ENCODE data around the gene INPP4B. TPM values are rescaled to one million over a fixed set of nuclear protein-coding genes. Genes with fewer than 3 reads are reported as not detected.

INPP4B gene
- total and polyA plus RNA-seq, 2 of the 4 experiments (the other 2 are of a cell fraction) = 1.8 to 14.0 TPM

DNA sequence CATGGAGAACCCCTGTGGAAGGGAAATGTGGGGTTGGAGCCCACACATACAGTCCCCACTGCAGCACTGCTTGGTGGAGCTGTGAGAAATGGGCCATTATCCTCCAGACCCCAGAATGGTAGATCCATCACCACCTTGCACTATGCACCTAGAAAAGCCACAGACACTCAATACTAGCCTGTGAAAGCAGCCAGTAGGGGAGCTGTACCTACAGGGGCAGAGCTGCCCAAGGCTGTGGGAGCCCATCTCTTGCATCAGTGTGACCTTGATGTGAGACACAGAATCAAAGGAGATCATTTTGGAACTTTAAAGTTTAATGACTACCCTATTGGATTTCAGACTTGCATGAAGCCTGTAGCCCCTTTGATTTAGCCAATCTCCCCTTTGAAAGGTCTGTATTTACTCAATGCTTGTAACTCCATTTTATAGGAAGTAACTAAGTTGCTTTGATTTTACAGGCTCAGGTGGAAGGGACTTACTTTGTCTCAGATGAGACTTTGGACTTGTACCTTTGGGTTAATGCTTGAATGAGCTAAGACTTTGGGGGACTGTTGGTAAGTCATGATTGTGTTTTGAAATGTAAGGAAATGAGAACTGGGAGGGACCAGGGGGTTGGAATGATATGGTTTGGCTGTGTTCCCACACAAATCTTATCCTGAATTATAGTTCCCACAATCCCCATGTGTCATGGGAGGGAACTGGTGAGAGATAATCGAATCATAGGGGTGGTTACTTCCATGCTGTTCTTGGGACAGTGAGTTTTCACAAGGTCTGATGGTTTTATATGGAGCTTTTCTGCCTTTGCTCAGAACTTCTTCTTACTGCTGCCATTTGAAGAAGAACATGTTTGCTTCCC is 352.6 kb downstream of the INPP4B start:
- Histone ChIP-seq H4K20me1 (ENCODE audit: insufficient read depth, low read length) (no peaks in the 10 kb centered on the region), H2BK120ac (ENCODE audit: low read depth, low read length) (no peak overlapping the region), H2AK9ac (replicated peaks; ENCODE audit: low read depth, low read length, poor library complexity) (no peak overlapping the region), H2BK20ac (ENCODE audit: low read depth, low read length) (no peak overlapping the region), H2BK5ac (ENCODE audit: low read depth, low read length, poor library complexity, severe bottlenecking) (no peak overlapping the region), H2AK5ac (ENCODE audit: low read depth, low read length) (no peak overlapping the region), H2AFZ (replicated peaks; ENCODE audit: low read length, poor library complexity) (no peak overlapping the region), H3K23ac (ENCODE audit: low read depth, low read length) (no peak overlapping the region), H3K9me1 (ENCODE audit: insufficient read depth, low read length) (no peaks in the 10 kb centered on the region; the same call in 1 of the 2 replicates), H3K79me1 (ENCODE audit: low read depth in 1 of 2, low read length in 2 of 2) (no peaks in the 10 kb centered on the region), H3K9me3 (ENCODE audit: control insufficient read depth, insufficient read depth, low read length) (no peaks in the 10 kb centered on the region), H3K4me3 (ENCODE audit: insufficient read depth, low read depth, low read length) (no peak overlapping the region), H3K36me3 (ENCODE audit: control insufficient read depth, insufficient read depth, low read length) (no peaks in the 10 kb centered on the region), H4K8ac (ENCODE audit: low read depth in 2 of 2, low read length in 2 of 2) (no peak overlapping the region), H3K4me2 (ENCODE audit: low read depth, low read length) (no peak overlapping the region), H3K27ac (ENCODE audit: insufficient read depth, low read length) (no peak overlapping the region), H2BK15ac (ENCODE audit: low read depth, low read length) (no peak overlapping the region), H4K91ac (ENCODE audit: insufficient read depth, low read depth, low read length) (no peak overlapping the region), H3K4me1 (ENCODE audit: control insufficient read depth, insufficient read depth, low read length) (no peaks in the 10 kb centered on the region; the same call in 1 of the 2 replicates), H3K4ac (ENCODE audit: low read depth, low read length) (no peak overlapping the region), H3K14ac (replicated peaks; ENCODE audit: low read depth, low read length) (no peak overlapping the region), H4K5ac (ENCODE audit: low read depth, low read length) (no peak overlapping the region), H3K18ac (ENCODE audit: low read depth, low read length) (no peak overlapping the region), H3K56ac (ENCODE audit: extremely low read depth, insufficient read depth, low read length) (no peak overlapping the region), H3K9ac (ENCODE audit: low read depth, low read length) (no peak overlapping the region), H3K27me3 (ENCODE audit: control insufficient read depth, insufficient read depth, low read length) (no peaks in the 10 kb centered on the region)
- WGBS, 2 experiments (ENCODE audit: extremely low coverage in 2 of 2, insufficient read length in 1 of 2) = no CpG with 5 or more reads among the region's 1 CpG
- CTCF ChIA-PET = no interaction called here
- no TSS peak for BruUV-seq (replicated peaks)
- in situ Hi-C loops (cut with MboI; ENCODE audit: low sequenced_read_pairs) = no loop called here
- dilution Hi-C loops (cut with HindIII; ENCODE audit: low sequenced_read_pairs, unreplicated experiment) = no loop called here
- DNase-seq (peak; percentile 3), ATAC-seq (ENCODE audit: low read depth) (no peak)
- intact Hi-C loops (cut with micrococcal nuclease) = no loop called here
- POLR2A ChIA-PET (ENCODE audit: unreplicated experiment) = no interaction called here
- TF ChIP-seq RCOR1 (IDR thresholded peaks at IDR 0.05; ENCODE audit: insufficient replicate concordance, low read length) (no peak), RAD21 (IDR thresholded peaks at IDR 0.05; ENCODE audit: low read length) (no peak), SMC3 (IDR thresholded peaks at IDR 0.05; ENCODE audit: low read depth, low read length) (no peak), POLR2A (IDR thresholded peaks at IDR 0.05; ENCODE audit: low read depth, low read length) (no peak), MAFK (IDR thresholded peaks at IDR 0.05; ENCODE audit: low read depth, low read length) (no peak), CHD1 (IDR thresholded peaks at IDR 0.05; ENCODE audit: low read depth, low read length) (no peak), FOS (IDR thresholded peaks at IDR 0.05; ENCODE audit: low read depth, low read length) (no peak), NFE2L2 (IDR thresholded peaks at IDR 0.05; ENCODE audit: low read depth, low read length) (no peak), MXI1 (IDR thresholded peaks at IDR 0.05; ENCODE audit: borderline replicate concordance, low read depth, low read length) (no peak), BHLHE40 (IDR thresholded peaks at IDR 0.05; ENCODE audit: low read depth, low read length) (no peak), CEBPB (IDR thresholded peaks at IDR 0.05; ENCODE audit: low read depth, low read length) (no peak), RFX5 (IDR thresholded peaks at IDR 0.05; ENCODE audit: low read depth, low read length) (no peak), MAZ (IDR thresholded peaks at IDR 0.05; ENCODE audit: borderline replicate concordance, low read depth, low read length) (no peak)
- TF ChIP-seq, protein P1, sequence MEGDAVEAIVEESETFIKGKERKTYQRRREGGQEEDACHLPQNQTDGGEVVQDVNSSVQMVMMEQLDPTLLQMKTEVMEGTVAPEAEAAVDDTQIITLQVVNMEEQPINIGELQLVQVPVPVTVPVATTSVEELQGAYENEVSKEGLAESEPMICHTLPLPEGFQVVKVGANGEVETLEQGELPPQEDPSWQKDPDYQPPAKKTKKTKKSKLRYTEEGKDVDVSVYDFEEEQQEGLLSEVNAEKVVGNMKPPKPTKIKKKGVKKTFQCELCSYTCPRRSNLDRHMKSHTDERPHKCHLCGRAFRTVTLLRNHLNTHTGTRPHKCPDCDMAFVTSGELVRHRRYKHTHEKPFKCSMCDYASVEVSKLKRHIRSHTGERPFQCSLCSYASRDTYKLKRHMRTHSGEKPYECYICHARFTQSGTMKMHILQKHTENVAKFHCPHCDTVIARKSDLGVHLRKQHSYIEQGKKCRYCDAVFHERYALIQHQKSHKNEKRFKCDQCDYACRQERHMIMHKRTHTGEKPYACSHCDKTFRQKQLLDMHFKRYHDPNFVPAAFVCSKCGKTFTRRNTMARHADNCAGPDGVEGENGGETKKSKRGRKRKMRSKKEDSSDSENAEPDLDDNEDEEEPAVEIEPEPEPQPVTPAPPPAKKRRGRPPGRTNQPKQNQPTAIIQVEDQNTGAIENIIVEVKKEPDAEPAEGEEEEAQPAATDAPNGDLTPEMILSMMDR (conservative IDR thresholded peaks at IDR 0.05; ENCODE audit: low read depth, low read length) = no peak
- TF ChIP-seq, protein P2, sequence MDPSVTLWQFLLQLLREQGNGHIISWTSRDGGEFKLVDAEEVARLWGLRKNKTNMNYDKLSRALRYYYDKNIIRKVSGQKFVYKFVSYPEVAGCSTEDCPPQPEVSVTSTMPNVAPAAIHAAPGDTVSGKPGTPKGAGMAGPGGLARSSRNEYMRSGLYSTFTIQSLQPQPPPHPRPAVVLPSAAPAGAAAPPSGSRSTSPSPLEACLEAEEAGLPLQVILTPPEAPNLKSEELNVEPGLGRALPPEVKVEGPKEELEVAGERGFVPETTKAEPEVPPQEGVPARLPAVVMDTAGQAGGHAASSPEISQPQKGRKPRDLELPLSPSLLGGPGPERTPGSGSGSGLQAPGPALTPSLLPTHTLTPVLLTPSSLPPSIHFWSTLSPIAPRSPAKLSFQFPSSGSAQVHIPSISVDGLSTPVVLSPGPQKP (IDR thresholded peaks at IDR 0.05; ENCODE audit: borderline replicate concordance, low read depth, low read length) = no peak
